Stimulated activated CD4-positive, alpha-beta T cell treated with anti-CD3 and anti-CD28 coated beads, Interleukin-15, amount 100 ng/mL, for 1 hour (primary cell): Measurements from ENCODE around the gene SLC6A3.

Experiments
- DNase-seq, 2 donors: peaks; one replicate each; pipeline ENCODE4 v3.0.0-alpha.2; 2020; ENCODE audit warnings: low read depth in 1 of 2, low spot score in 1 of 2

SLC6A3 gene

GRCh38 chr5:1356873-1357787, 88.1 kb downstream of the SLC6A3 start:
- no peak for DNase-seq

DNA sequence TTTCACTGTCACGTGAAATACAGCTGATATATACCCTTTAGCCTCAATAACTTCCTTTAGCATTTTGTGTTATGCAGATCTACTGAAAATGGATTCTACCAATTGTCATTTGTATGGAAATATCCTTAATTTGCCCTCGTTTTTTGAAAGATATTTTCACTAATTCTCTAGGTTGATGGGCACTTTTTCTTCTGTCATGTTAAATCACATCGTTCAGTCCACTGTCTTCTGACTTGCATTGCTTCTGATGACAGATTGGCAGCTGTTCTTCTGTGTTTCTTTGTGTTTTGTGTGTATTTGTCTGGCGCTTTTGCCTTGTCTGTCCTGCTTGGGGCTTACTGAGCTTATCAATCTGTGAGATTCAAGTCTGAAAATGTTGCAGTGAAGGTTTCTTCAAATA, 90.7 kb downstream of the SLC6A3 start:
- no peak for DNase-seq

GRCh38 chr5:1352231-1353219, 92.7 kb downstream of the SLC6A3 start:
- no peak for DNase-seq

DNA sequence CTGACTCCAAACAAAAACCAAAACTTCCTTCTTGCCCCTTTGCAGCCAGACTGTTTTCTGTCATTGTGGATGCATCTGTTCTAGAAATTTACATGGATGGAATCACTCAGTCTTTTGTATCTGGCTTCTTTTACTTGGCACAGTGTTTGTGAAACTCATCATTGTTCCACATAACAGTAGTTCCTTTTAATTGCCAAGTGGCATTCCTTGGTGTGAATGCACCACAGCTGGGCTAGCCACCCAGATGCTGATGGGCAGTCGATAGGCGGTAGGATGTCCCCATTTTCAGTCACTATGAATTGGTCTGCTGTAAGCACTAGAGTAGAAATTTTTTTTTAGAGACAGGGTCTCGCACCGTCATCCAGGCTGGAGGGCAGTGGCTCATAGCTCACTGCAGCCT, 94.1 kb downstream of the SLC6A3 start:
- DNase-seq: no peak

GRCh38 chr5:1349246-1349645, 96.0 kb downstream of the SLC6A3 start:
- no peak for DNase-seq

DNA sequence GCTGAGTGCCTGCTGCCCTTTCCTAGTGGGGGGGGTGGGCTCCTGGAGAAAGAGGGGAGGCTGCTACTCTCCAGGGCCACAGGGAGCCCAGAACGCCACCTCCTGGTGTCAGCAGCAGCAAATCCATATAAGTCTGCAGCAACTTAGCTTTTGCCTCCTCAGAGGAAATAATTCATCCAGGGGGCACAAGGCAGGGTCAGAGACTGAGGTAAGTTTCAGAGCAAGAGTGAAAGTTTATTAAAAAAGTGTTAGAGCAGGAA, 96.3 kb downstream of the SLC6A3 start:
- no peak for DNase-seq

DNA sequence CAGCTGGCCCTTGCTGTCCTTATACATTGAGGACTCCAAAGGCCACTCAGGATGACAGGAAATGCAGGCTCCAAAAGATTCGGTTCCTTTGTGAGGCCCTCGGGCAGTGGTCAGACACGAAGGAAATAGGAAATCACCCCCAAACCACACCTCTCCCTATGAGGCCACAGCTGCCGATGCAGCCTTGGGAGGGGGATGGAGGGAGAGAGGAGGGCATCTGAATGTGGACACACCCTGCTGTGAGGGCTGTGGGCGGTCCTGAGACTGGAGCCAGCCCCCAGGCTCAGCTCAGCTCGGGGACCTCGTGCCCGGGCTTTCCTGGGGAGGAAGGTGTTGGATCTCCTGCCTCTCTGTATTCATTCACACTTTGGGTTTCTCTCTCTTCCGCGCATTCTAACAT, 97.7 kb downstream of the SLC6A3 start:
- no peak for DNase-seq

- DNase-seq: no peak
Measured at GRCh38 chr5:1346627-1347440, 98.4 kb downstream of the SLC6A3 start.

- no peak for DNase-seq
Measured at GRCh38 chr5:1345876-1346626, 99.2 kb downstream of the SLC6A3 start.

DNA sequence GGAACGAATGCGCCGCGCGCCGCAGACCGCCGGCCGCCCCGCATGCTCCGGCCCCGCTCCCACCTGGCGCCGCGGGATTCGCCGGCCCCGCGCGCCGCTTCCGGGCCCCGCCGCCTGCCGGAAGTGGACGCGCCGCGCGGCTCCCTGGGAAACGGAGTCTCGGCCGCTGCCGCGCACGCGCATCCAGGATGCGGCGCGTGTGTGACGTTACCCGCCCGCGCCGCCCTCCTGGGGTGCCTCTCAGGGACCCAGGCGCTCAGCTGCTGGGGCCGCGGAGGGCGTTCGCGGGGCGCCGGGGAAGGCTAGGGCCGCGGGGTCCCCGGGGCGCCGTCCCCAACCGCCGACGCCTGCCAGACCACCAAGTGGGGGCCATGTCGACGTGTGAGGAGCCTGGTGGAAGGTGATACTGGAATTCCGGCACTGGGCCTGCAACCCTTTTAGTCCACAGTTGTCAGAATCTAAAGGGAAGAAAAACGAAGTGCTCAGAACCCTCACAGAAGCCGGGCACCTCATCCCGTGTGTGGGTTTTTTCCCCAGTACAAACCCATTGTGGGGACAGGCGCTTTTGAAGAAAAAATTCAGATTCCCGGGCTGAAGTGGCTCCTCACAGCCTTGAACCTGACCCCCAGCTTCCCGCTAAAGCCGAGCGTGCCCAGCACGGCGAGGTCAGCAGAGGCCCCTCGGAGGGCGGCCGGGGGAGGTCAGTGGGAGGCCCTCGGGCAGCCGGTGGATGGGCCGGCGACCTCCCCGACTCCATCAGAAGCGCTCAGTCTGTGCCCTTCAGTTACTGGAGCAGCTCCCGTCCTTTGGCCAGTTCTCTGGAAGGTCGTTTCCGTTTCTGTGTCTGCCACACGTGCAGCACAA, 100.0 kb downstream of the SLC6A3 start, which contains the start of gene CLPTM1L:
Gene CLPTM1L (minus strand): TSS at position 125 of the 864 bp plus-strand sequence. CDS start 258 bp downstream, outside the sequence.
- DNase-seq: peak; percentile 79 to 84

DNA sequence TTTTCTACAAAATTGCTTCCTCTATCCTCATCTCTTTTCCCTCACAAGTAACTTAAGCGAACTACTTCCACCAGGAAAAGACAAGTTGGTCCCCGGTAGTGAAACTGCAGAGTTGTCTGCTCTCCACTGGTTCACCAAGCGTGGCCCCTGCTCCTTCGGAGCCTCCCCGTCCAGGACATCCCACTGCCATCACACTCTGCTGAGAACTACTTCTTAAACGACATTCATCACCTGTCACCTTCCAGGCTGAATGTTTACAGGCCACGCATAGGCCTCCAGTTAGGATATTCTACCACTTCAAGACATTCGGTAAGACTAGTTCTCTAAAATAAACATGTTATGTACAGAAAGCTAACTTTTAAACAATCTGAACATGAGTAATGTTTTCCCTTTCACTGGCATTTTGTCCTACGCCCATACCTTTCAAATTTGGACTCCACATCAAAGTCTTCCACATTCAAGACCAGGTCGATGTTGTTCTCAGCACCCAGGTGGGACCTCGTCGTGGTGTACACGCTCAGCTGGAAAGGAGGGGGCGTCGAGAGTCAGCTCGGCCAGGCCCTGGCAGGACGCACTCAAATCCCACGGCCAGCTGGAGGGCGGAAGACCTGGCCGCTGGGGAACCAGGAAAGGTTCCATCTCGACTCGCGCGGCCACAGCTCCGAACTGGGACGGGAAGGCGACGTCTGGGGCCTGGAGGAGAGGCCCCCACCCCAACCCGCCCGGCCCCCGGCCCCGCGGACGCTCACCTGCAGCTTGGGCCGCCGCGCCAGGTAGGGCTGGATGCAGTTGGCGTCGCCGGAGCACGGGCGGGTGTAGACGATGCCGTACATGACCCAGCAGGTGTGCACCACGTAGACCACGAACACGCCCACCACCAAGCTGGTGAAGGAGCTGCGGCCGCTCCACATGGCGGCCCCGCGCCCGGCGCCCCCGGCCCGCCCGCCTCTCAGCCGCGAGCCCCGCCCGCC, 101.0 kb downstream of the SLC6A3 start:
- DNase-seq: peak in 1 of 2 donors; percentile 16

DNA sequence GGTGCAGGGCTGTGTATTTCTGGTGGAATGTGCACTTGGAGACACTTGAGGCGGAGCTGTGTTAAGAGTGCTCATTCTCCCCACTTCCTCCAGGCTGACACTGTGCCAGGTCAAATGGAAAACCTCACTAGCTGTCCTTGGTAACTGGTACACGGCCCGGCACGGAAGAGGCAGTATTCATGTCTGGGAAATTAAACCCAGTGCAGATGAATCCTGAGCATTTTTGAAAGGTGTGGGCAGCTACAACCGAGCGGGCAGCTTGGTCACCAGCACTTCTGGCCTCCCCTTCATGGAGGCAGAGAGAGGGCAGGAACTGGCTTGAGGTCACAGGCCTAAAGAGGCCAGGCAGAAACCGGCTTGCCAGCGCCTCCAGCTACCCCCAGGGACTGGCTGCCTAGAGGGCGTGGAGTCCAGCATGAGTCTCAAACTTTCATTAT, 101.9 kb downstream of the SLC6A3 start:
- DNase-seq: no peak
